Fibroblast of skin of scalp (primary cell): Measurements from ENCODE around the gene CDC40.
"Not testable (repeated sequence)": the region's sequence is repeated elsewhere in the genome, so short reads cannot be mapped to it uniquely, and the experiment has no call there.

Source experiments
- DNase-seq: peaks from one replicate; pipeline ENCODE4 v3.0.0-alpha.2; 2013

CDC40 gene

GRCh38 chr6:110201151-110201884 lies 21.1 kb downstream of the CDC40 start:
- no peak for DNase-seq

GRCh38 chr6:110207652-110208051 lies 27.4 kb downstream of the CDC40 start:
- DNase-seq, result no peak

DNA sequence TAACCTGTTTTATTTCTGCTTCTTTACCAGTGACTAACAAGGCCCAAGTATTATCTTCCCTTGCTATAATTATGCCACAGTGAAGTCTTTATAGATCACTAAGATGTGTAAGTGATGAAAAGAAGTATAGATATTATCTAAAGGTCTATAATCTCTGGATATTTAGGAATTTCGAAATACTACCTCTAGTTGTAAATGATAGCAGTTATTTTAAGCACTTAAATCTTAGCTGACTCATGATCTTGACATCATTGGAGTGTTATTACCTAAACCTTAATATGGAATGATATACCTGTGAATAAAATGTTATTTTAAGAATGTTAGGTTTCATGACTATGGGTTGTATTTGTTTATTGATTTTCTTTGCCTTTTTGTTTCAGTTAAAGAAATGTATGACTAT lies 31.5 kb downstream of the CDC40 start:
- DNase-seq, result no peak

DNA sequence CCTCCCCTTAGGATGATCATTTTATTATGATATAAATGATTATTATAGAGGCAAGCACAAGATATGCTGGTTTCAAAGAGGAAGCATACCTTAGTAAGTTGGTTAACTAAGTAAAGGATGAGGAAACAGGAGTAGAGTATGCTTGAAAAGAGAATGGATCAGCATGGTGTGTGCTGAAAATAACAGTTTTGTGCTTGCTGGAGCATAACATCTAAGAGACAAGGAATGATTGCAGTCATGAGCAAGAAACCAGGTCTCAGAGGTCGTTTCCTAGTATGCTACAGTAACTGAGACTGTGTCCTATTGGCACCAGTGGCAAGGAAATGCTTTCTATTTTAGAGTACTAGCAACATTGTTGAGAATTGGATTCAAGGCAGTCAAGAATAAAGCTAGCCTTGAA lies 34.1 kb downstream of the CDC40 start:
- DNase-seq, result no peak

GRCh38 chr6:110216140-110216539 lies 35.9 kb downstream of the CDC40 start:
- no peak for DNase-seq

DNA sequence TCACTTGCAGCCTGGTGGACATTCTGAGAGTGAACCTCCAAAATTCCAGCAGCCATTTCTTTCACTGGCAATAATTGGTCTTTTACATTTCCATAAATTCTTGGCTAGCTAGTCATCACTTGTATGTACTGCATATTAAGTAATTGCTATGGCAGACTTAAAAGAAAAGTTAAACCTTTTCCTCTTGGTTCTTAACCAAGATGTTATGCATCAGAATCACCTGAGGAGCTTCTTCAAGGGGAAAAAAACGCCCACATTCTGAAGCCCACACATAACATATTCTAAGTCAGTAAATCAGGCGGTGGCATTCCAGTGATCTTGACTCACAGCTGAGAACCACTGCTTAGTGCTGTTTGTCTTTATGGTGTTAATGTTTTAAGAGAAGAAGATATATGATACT lies 37.0 kb downstream of the CDC40 start:
- peak; percentile 4 for DNase-seq

GRCh38 chr6:110221738-110222137 lies 41.5 kb downstream of the CDC40 start:
- DNase-seq, result peak; percentile 14

DNA sequence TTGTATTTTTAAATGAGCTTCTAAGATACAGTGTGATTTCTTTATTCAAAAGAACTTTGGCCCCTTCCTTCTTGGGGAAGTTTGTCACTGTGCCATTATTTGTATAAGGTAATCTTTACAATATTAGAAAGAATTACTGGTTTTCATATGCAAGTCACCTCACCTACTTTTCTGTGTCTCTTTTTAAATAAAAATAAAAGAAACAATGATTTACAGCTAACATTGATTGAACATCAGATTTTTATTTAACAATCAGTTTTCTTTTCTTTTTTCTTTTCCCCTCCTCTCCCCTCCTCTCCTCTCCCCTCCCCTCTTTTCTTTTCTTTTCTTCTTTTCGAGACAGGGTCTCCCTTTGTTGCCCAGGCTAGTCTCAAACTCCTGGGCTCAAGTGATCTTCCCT lies 46.0 kb downstream of the CDC40 start:
- no peak for DNase-seq

DNA sequence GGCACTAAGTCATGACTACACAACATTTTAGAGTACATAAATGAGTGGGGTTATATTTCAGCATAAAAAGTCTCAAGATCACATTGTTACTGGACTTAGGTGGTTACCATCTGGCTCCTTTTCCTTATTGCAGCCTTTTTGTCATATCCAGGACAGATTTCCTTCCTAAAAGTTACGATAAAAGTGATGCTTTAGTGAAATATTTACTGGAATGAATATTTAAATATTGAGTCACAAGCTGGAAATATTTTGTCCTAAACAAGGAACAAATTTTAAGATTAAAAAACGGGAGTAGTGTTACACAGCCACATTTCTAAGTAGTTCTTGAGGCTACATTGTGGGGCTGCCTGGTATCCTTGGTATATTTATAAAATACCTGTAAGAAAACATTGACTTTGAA lies 52.2 kb downstream of the CDC40 start:
- DNase-seq, result peak; percentile 30

DNA sequence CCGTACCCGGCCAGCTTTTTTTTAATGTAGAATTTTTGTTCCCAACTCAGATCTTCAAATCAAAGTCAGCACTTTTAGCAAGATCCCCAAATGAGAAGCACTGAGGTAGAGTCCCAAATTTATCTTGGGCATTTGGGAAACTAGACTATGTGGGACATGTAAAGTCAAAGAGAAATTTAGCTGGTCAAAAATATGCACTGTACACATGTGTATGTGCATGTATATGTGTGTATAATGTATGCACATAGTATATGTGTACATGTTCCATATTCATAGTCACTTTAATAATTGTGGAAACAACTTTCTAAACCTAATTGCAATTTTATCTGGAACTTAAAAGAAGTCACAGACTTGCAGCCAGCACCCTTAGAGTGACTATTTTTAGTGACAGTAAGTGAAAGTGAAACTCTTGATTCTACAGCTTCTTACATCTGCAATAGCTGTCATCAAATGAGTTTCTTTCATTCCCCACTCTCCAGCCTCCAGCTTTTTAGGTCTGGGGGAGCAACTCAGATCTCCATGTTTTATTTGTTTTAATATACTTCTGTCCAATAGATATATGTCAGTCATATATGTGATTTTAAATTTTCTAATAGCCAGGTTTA lies 53.6 kb downstream of the CDC40 start:
- peak; percentile 3 for DNase-seq

DNA sequence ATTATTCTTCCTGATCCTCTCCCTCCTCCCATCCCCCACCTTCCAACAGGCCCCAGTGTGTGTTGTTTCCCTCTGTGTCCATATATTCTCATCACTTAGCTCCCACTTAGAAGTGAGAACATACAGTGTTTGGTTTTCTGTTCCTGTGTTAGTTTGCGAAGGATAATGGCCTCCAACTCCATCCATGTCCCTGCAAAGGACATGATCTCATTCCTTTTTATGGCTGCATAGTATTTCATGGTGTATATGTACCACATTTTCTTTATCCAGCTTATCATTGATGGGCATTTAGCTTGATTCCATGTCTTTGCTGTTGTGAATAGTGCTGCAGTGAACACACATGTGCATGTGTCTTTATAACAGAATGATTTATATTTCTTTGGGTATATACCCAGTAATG lies 55.8 kb downstream of the CDC40 start:
- DNase-seq, result not testable (repeated sequence)

DNA sequence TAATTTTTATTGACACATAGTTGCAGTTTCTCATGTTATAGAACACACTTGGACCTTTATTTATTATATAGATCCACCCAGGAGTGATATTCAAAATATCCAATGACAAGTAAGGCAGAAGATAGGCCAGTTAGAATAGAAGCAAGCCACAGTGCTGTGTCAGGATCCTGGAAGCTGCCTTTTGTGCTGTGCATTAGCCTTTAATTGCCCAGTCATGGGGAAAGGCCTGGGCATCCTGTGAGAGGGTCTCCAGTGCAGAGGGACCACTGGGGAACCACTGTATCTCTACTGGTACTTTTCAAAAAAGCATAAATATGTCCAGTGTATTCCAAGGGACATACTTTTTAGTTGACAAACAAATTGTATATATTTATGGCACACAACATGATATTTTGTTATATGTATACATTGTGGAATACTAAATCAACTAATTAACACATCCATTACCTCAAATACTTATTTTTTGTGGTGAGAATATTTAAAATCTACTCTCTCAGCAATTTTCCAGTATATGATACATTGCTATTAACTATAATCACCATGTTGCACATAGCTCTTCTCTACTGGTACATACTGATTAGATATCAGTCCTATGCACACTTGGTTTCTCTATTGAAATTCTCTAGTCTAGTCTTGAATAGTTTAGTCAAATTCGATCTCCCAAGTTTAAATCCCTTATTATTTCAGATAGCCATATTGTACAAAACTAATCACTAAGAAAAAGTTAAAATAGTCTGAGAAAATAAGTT lies 59.5 kb downstream of the CDC40 start:
- DNase-seq, result no peak

- not testable (repeated sequence) for DNase-seq
These were observed 64.4 kb downstream of the CDC40 start for GRCh38 chr6:110244621-110245020.

DNA sequence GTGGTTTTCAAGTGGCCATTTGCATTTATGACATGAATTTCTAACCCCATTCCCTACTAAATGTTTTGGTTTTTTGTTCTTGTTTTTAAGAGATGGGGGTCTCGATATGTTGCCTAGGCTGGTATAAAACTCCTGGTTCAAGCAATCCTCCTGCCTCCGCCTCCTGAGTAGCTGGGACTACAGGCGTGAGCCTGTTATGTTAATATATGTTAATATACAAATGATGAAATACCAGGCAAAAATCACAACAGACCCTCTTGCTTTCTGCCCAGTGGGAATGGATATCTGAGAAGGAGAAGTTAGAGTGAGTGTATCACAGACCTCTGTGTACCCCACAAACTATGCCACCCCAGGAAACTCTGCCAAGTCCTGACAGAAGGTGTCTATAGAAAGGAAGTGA lies 66.2 kb downstream of the CDC40 start:
- DNase-seq, result no peak

DNA sequence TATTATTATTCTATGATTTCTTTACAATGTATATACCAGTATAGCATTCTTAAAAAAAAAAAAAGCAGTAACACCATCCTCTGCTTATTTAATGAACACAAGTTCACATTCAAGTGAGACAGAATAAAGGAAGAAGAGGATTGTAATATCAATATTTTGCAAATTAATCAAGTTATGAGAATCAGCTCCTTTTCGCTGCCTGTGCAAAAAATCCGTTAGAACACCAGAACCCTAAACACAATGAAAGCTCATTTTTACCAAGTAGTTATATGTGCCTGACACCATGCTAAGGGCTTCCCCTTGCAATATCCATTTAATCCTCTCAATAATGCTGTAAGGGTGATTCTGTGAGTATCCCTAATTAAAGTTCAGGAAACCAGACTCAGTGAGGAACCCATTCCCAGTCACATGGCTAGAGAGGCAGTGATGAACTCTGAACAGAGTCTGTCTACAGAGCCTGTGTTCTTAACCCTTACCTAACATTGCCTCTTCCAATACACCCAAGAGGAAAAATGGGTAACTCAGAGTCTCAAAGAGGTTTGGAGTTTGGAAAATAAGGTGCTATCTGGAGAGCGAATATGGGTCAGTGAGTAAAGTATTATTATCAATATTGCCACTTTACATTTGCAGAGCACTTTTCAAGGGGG lies 66.8 kb downstream of the CDC40 start:
- no peak for DNase-seq

DNA sequence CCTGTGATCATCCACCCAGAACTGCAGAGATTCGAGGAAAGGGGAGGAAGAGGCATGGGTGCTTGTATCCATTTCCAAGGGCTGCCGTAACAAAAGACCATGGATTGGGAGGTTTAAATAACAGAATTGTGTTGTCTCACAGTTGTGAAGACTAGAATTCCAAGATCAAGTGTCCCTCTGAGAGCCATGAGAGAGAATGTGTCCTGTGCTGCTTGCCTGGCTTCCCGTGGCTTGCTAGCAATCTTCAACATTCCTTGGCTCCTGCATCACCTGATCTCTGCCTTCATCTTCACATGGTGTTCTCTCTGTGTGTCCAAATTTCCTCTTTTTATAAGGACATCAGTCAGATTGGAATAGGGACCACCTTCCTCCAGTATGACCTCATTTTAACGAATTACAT lies 69.8 kb downstream of the CDC40 start:
- no peak for DNase-seq

- DNase-seq, result no peak
These were observed 70.6 kb downstream of the CDC40 start for GRCh38 chr6:110250838-110251237.

GRCh38 chr6:110255211-110255750 lies 75.1 kb downstream of the CDC40 start:
- DNase-seq, result peak; percentile 32

- no peak for DNase-seq
These were observed 76.1 kb downstream of the CDC40 start for GRCh38 chr6:110256366-110256765.

GRCh38 chr6:110265273-110265672 lies 85.0 kb downstream of the CDC40 start:
- DNase-seq, result no peak

GRCh38 chr6:110266996-110267395 lies 86.8 kb downstream of the CDC40 start:
- no peak for DNase-seq

GRCh38 chr6:110269623-110270022 lies 89.4 kb downstream of the CDC40 start:
- DNase-seq, result no peak

DNA sequence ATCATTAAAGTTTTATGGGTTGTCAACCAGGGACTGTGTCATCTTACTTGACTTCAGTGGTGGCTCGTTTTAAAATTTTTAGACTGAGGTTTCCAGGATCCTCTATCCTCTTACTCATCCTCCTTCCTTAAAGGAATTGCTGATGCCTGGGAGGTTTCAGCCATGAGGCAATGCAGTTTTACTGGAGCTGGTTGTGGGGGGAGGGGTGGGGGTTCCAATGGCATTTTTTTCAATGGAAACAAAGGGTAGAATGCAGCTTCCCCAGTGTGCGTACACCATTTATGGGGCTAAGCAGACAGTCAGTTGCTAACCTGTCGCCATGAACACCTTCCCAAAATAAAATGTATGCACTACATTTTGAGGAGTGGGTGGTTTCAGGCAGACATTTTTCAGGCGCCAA lies 89.9 kb downstream of the CDC40 start:
- peak; percentile 36 for DNase-seq
